Neural cell (in vitro differentiated cells): ENCODE data around the gene RBFOX2. TPM values are rescaled to one million over a fixed set of nuclear protein-coding genes. Genes with fewer than 3 reads are reported as not detected.

ENCODE experiments used
- H2AFZ ChIP-seq: fragments of 200-600, 300-800 bp; sonication (generic), shearing (Covaris generic); 2 replicates; pipeline ENCODE4 v1.6.0; 2014; ENCODE audit warnings: low read depth, mild to moderate bottlenecking, antibody characterized with exemption, low read length, moderate library complexity
- H3F3A ChIP-seq: fragments of 200-600 bp; shearing (Covaris generic); 2 replicates; pipeline ENCODE4 v1.6.1; 2016; ENCODE audit warnings: mild to moderate bottlenecking, moderate library complexity, mixed read lengths, antibody characterized with exemption, low read length; ENCODE audit not compliant: insufficient read depth, poor library complexity, severe bottlenecking
- H3K27ac ChIP-seq: fragments of 200-600, 300-800 bp; sonication (generic), shearing (Covaris generic); 2 replicates; pipeline ENCODE4 v1.5.1; 2014; ENCODE audit warnings: mild to moderate bottlenecking, low read length, moderate library complexity
- H3K27me3 ChIP-seq: fragments of 300-800, 200-600 bp; sonication (generic), shearing (Covaris generic); 2 replicates; pipeline ENCODE4 v1.6.0; 2014; ENCODE audit warnings: mild to moderate bottlenecking, low read depth, low read length, moderate library complexity; ENCODE audit not compliant: insufficient read depth
- H3K36me3 ChIP-seq: fragments of 300-800, 200-600 bp; sonication (generic), shearing (Covaris generic); 2 replicates; pipeline ENCODE4 v1.5.1; 2014; ENCODE audit warnings: mild to moderate bottlenecking, antibody characterized with exemption, low read length, moderate library complexity; ENCODE audit not compliant: insufficient read depth
- H3K4me2 ChIP-seq: fragments of 300-800, 200-600 bp; sonication (generic), shearing (Covaris generic); 2 replicates; pipeline ENCODE4 v1.6.0; 2014; ENCODE audit warnings: mild to moderate bottlenecking, low read length
- H3K4me3 ChIP-seq: fragments of 300-800, 200-600 bp; sonication (generic), shearing (Covaris generic); 2 replicates; pipeline ENCODE4 v1.5.1; 2014; ENCODE audit warnings: mild to moderate bottlenecking, low read length, moderate library complexity
- H3K79me2 ChIP-seq: fragments of 200-600 bp; shearing (Covaris generic); replicated peaks from 2 replicates; pipeline ENCODE4 v1.6.0; 2014; ENCODE audit warnings: mild to moderate bottlenecking, low read length, moderate library complexity; ENCODE audit not compliant: insufficient read depth
- H3K9ac ChIP-seq: fragments of 300-800, 200-600 bp; sonication (generic), shearing (Covaris generic); 2 replicates; pipeline ENCODE4 v1.6.1; 2016; ENCODE audit warnings: mild to moderate bottlenecking, low read length, mixed read lengths
- H3K9me2 ChIP-seq: fragments of 200-600 bp; shearing (Covaris generic); 2 replicates; pipeline ENCODE4 v1.6.1; 2016; ENCODE audit warnings: mild to moderate bottlenecking, low read length, mixed read lengths; ENCODE audit not compliant: insufficient read depth
- H3K9me3 ChIP-seq: fragments of 200-600, 300-800 bp; sonication (generic), shearing (Covaris generic); 2 replicates; pipeline ENCODE4 v1.6.1; 2016; ENCODE audit warnings: mild to moderate bottlenecking, mixed run types, low read length, moderate library complexity, mixed read lengths
- H4K20me1 ChIP-seq: fragments of 200-600 bp; shearing (Covaris generic); 2 replicates; pipeline ENCODE4 v1.6.1; 2016; ENCODE audit warnings: mild to moderate bottlenecking, mixed run types; ENCODE audit not compliant: insufficient read depth
- EP300 ChIP-seq: fragments of 450-650 bp; conservative IDR thresholded peaks from 2 replicates; pipeline ENCODE4 v1.6.1; 2014; ENCODE audit warnings: antibody characterized with exemption, mild to moderate bottlenecking, moderate library complexity; ENCODE audit not compliant: poor library complexity, severe bottlenecking
- EZH2 ChIP-seq: fragments of 200-600, 300-800 bp; shearing (Covaris generic), sonication (generic); IDR thresholded peaks from 2 replicates; pipeline ENCODE4 v1.6.1; 2014; ENCODE audit warnings: antibody characterized with exemption, low read length, borderline replicate concordance, mild to moderate bottlenecking; ENCODE audit not compliant: insufficient read depth, poor library complexity, severe bottlenecking
- MXI1 ChIP-seq: fragments of 450-650 bp; conservative IDR thresholded peaks from 2 replicates; pipeline ENCODE4 v1.6.1; 2014; ENCODE audit warnings: antibody characterized with exemption, mild to moderate bottlenecking; ENCODE audit not compliant: poor library complexity, severe bottlenecking
- POLR2AphosphoS5 ChIP-seq: IDR thresholded peaks from 2 replicates; pipeline ENCODE4 v1.6.1; 2012
- RAD21 ChIP-seq: fragments of 450-650 bp; conservative IDR thresholded peaks from 2 replicates; pipeline ENCODE4 v1.6.1; 2014; ENCODE audit warnings: antibody characterized with exemption, mild to moderate bottlenecking, moderate library complexity
- SMC3 ChIP-seq: fragments of 450-650 bp; conservative IDR thresholded peaks from 2 replicates; pipeline ENCODE4 v1.6.1; 2014; ENCODE audit warnings: antibody characterized with exemption, mild to moderate bottlenecking, moderate library complexity; ENCODE audit not compliant: poor library complexity
- TAF1 ChIP-seq: IDR thresholded peaks from 2 replicates; pipeline ENCODE4 v1.6.1; 2012; ENCODE audit warnings: low read depth
- polyA plus RNA-seq: library from polyadenylated mRNA; depleted of rRNA; stranded (reverse); fragments of >200 nt; gene quantifications from 2 replicates; pipeline ENCODE4 v1.2.3, GENCODE V29; 2014
- TF ChIP-seq, protein P1 (sequence below): fragments of 450-650 bp; IDR thresholded peaks from 2 replicates; pipeline ENCODE4 v1.5.1; 2014; ENCODE audit warnings: antibody characterized with exemption, mild to moderate bottlenecking, moderate library complexity; ENCODE audit not compliant: poor library complexity, severe bottlenecking
- TF ChIP-seq, protein P2 (sequence below): IDR thresholded peaks from 2 replicates; pipeline ENCODE4 v1.6.1; 2012; ENCODE audit warnings: borderline replicate concordance

Gene RBFOX2
- polyA plus RNA-seq, 1 donor from 2014 or later: 529 TPM

DNA sequence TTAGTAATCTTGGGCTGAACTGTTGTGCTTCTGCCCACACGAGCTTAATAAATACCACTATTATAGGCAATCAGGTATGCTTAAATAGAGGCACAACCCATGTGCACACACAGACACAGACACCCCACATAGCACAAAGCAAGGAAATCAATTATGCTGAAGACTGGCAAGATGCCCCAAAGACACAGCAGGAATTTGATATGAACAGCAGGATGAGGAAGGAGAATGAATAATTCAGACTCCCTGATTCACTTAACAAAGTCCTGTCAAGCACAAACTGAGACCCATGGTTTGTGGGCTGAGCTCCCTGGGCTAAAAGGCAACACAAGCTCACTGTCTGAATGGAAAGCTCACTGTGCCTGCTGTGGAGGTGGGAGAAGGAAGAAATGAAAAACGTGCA, 42.5 kb downstream of the RBFOX2 start:
- Histone ChIP-seq H3F3A (no peaks in the 10 kb centered on the region), H3K4me2 (peak overlapping the region; percentile 28), H4K20me1 (no peaks in the 10 kb centered on the region), H3K27ac (peak overlapping the region; percentile 32), H3K9me2 (no peaks in the 10 kb centered on the region), H3K4me3 (peak overlapping the region; percentile 42), H3K9ac (no peak overlapping the region), H3K9me3 (no peaks in the 10 kb centered on the region), H3K79me2 (no peaks in the 10 kb centered on the region), H2AFZ (no peak overlapping the region), H3K36me3 (no peaks in the 10 kb centered on the region), H3K27me3 (no peaks in the 10 kb centered on the region)
- TF ChIP-seq SMC3: no peak
- TF ChIP-seq, protein P1, sequence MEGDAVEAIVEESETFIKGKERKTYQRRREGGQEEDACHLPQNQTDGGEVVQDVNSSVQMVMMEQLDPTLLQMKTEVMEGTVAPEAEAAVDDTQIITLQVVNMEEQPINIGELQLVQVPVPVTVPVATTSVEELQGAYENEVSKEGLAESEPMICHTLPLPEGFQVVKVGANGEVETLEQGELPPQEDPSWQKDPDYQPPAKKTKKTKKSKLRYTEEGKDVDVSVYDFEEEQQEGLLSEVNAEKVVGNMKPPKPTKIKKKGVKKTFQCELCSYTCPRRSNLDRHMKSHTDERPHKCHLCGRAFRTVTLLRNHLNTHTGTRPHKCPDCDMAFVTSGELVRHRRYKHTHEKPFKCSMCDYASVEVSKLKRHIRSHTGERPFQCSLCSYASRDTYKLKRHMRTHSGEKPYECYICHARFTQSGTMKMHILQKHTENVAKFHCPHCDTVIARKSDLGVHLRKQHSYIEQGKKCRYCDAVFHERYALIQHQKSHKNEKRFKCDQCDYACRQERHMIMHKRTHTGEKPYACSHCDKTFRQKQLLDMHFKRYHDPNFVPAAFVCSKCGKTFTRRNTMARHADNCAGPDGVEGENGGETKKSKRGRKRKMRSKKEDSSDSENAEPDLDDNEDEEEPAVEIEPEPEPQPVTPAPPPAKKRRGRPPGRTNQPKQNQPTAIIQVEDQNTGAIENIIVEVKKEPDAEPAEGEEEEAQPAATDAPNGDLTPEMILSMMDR: no peak
- TF ChIP-seq, protein P2, sequence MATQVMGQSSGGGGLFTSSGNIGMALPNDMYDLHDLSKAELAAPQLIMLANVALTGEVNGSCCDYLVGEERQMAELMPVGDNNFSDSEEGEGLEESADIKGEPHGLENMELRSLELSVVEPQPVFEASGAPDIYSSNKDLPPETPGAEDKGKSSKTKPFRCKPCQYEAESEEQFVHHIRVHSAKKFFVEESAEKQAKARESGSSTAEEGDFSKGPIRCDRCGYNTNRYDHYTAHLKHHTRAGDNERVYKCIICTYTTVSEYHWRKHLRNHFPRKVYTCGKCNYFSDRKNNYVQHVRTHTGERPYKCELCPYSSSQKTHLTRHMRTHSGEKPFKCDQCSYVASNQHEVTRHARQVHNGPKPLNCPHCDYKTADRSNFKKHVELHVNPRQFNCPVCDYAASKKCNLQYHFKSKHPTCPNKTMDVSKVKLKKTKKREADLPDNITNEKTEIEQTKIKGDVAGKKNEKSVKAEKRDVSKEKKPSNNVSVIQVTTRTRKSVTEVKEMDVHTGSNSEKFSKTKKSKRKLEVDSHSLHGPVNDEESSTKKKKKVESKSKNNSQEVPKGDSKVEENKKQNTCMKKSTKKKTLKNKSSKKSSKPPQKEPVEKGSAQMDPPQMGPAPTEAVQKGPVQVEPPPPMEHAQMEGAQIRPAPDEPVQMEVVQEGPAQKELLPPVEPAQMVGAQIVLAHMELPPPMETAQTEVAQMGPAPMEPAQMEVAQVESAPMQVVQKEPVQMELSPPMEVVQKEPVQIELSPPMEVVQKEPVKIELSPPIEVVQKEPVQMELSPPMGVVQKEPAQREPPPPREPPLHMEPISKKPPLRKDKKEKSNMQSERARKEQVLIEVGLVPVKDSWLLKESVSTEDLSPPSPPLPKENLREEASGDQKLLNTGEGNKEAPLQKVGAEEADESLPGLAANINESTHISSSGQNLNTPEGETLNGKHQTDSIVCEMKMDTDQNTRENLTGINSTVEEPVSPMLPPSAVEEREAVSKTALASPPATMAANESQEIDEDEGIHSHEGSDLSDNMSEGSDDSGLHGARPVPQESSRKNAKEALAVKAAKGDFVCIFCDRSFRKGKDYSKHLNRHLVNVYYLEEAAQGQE: no peak
- no peak for TF ChIP-seq EP300
- TF ChIP-seq MXI1: no peak
- peak; percentile 16 for TF ChIP-seq POLR2AphosphoS5
- peak; percentile 13 for TF ChIP-seq RAD21
- no peak for TF ChIP-seq TAF1
- no peak for TF ChIP-seq EZH2

DNA sequence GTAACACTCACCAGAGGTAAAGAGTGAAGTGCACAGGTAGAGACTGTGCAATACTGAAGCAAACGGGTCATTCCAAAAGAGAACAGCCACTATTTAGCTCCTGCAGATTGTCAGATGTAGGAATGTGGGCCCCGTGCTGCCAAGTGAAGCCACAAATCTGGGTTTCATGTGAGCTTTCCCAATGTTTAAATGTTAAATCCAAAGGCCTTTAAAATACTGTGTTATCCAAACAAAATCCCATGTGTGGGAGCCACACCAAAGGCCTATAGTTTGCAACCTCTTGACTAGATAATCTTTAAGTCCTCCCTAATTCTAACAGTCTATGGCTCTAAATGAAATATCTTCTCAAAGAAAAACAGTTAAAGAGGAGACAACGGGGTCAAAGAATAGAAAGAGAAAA, 43.3 kb downstream of the RBFOX2 start:
- H3K27ac ChIP-seq: no peak overlapping the region
- H2AFZ ChIP-seq: no peak overlapping the region

More for the DNA sequence above, 43.3 kb downstream of the RBFOX2 start:
- Histone ChIP-seq H3F3A (no peaks in the 10 kb centered on the region), H3K4me3 (no peak overlapping the region), H4K20me1 (no peaks in the 10 kb centered on the region), H3K9me2 (no peaks in the 10 kb centered on the region), H3K79me2 (no peaks in the 10 kb centered on the region), H3K4me2 (no peak overlapping the region), H3K36me3 (no peaks in the 10 kb centered on the region), H3K9ac (no peak overlapping the region), H3K27me3 (no peaks in the 10 kb centered on the region), H3K9me3 (no peaks in the 10 kb centered on the region)
- no peak for TF ChIP-seq POLR2AphosphoS5
- no peak for TF ChIP-seq EP300
- TF ChIP-seq EZH2: no peak
- TF ChIP-seq SMC3: no peak
- TF ChIP-seq, protein P2: no peak
- no peak for TF ChIP-seq MXI1
- no peak for TF ChIP-seq TAF1
- TF ChIP-seq, protein P1: no peak
- TF ChIP-seq RAD21: no peak
